IMR-90 (cell line): ENCODE data around the gene RBM46. TPM values are rescaled to one million over a fixed set of nuclear protein-coding genes. Genes with fewer than 3 reads are reported as not detected.

Experiments
- ATAC-seq: fragments of 200-7000 bp; cut with Tn5 transposase; 2 replicates; pipeline ENCODE4 v1.9.1; 2020; ENCODE audit warnings: low read depth, mild to moderate bottlenecking, moderate library complexity
- Bru-seq: library from RNA; stranded (reverse); fragments of 400-500 nt; gene quantifications from one replicate; lab custom pipeline; 2021; lab: Mats Ljungman, UMichigan
- BruChase-seq, 2 experiments: library from RNA; stranded (reverse); fragments of 400-500 nt; gene quantifications; one replicate each; lab custom pipeline; 2021; lab: Mats Ljungman, UMichigan
- BruUV-seq: library from RNA; stranded (reverse); fragments of 400-500 nt; replicated peaks from 2 replicates; lab custom pipeline; 2021; lab: Mats Ljungman, UMichigan
- CTCF ChIA-PET: fragments of 300-600 bp; formaldehyde crosslinking; extraction: SDS; loops from one replicate; lab custom pipeline; 2021; ENCODE audit warnings: antibody characterized with exemption; lab: Yijun Ruan, JAX
- POLR2A ChIA-PET: fragments of 300-600 bp; sonication (Branson Sonifier 250); formaldehyde crosslinking; loops from one replicate; lab custom pipeline; 2022; ENCODE audit warnings: antibody characterized with exemption; ENCODE audit not compliant: unreplicated experiment; lab: Charles Lee
- DNase-seq: peaks from one replicate; pipeline ENCODE4 v3.0.0; 2013
- H2AFZ ChIP-seq: replicated peaks from 2 replicates; pipeline ENCODE3; 2013; ENCODE audit warnings: low read length, mild to moderate bottlenecking; ENCODE audit not compliant: poor library complexity
- H2AK5ac ChIP-seq: 2 replicates; pipeline ENCODE4 v1.6.1; 2013; ENCODE audit warnings: low read depth, low read length, inconsistent platforms
- H2AK9ac ChIP-seq: replicated peaks from 2 replicates; pipeline ENCODE3; 2013; ENCODE audit warnings: mild to moderate bottlenecking, low read depth, low read length, moderate library complexity; ENCODE audit not compliant: poor library complexity
- H2BK120ac ChIP-seq: 2 replicates; pipeline ENCODE4 v1.6.1; 2013; ENCODE audit warnings: low read depth, low read length, inconsistent platforms
- H2BK15ac ChIP-seq: 3 replicates; pipeline ENCODE4 v1.6.1; 2013; ENCODE audit warnings: low read depth, low read length, inconsistent platforms
- H2BK20ac ChIP-seq: 2 replicates; pipeline ENCODE4 v1.6.1; 2013; ENCODE audit warnings: low read depth, mild to moderate bottlenecking, inconsistent platforms, low read length, moderate library complexity
- H2BK5ac ChIP-seq: 2 replicates; pipeline ENCODE4 v1.6.1; 2013; ENCODE audit warnings: mild to moderate bottlenecking, low read depth, low read length, inconsistent platforms; ENCODE audit not compliant: poor library complexity, severe bottlenecking
- H3K14ac ChIP-seq: replicated peaks from 2 replicates; pipeline ENCODE4 v1.6.1; 2013; ENCODE audit warnings: low read depth, low read length, inconsistent platforms
- H3K18ac ChIP-seq: 2 replicates; pipeline ENCODE4 v1.6.1; 2013; ENCODE audit warnings: low read depth, low read length, control low read depth
- H3K23ac ChIP-seq: 2 replicates; pipeline ENCODE4 v1.6.1; 2013; ENCODE audit warnings: low read depth, low read length, inconsistent platforms
- H3K27ac ChIP-seq: 2 replicates; pipeline ENCODE4 v1.5.1; 2013; ENCODE audit warnings: mild to moderate bottlenecking, control low read depth, low read length; ENCODE audit not compliant: insufficient read depth
- H3K27me3 ChIP-seq: 2 replicates; pipeline ENCODE4 v1.6.1; 2013; ENCODE audit warnings: low read length; ENCODE audit not compliant: control insufficient read depth, insufficient read depth
- H3K36me3 ChIP-seq: 2 replicates; pipeline ENCODE4 v1.6.1; 2013; ENCODE audit warnings: low read length, mixed read lengths; ENCODE audit not compliant: control insufficient read depth, insufficient read depth
- H3K4ac ChIP-seq: 2 replicates; pipeline ENCODE4 v1.6.1; 2013; ENCODE audit warnings: low read depth, low read length, inconsistent platforms
- H3K4me1 ChIP-seq: 2 replicates; pipeline ENCODE4 v1.6.1; 2013; ENCODE audit warnings: low read length, mixed read lengths; ENCODE audit not compliant: control insufficient read depth, insufficient read depth
- H3K4me2 ChIP-seq: 2 replicates; pipeline ENCODE4 v1.6.1; 2013; ENCODE audit warnings: low read depth, mild to moderate bottlenecking, control low read depth, low read length, moderate library complexity
- H3K4me3 ChIP-seq: 2 replicates; pipeline ENCODE4 v1.5.1; 2013; ENCODE audit warnings: low read depth, mild to moderate bottlenecking, control low read depth, low read length, moderate library complexity; ENCODE audit not compliant: insufficient read depth
- H3K56ac ChIP-seq: 2 replicates; pipeline ENCODE4 v1.6.1; 2013; ENCODE audit warnings: low read length, inconsistent platforms; ENCODE audit not compliant: insufficient read depth; ENCODE audit errors: extremely low read depth
- H3K79me1 ChIP-seq, 2 experiments: 2 replicates each; pipeline ENCODE4 v1.6.1; 2013; ENCODE audit warnings: low read length in 2 of 2, inconsistent platforms in 1 of 2, low read depth in 1 of 2
- H3K9ac ChIP-seq: 2 replicates; pipeline ENCODE4 v1.6.1; 2013; ENCODE audit warnings: low read depth, low read length, control low read depth
- H3K9me1 ChIP-seq: 2 replicates; pipeline ENCODE4 v1.6.1; 2013; ENCODE audit warnings: low read length, inconsistent platforms; ENCODE audit not compliant: insufficient read depth
- H3K9me3 ChIP-seq: 2 replicates; pipeline ENCODE4 v1.6.1; 2013; ENCODE audit warnings: low read length; ENCODE audit not compliant: control insufficient read depth, insufficient read depth
- H4K20me1 ChIP-seq: 2 replicates; pipeline ENCODE4 v1.6.1; 2013; ENCODE audit warnings: low read length, inconsistent platforms; ENCODE audit not compliant: insufficient read depth
- H4K5ac ChIP-seq: 2 replicates; pipeline ENCODE4 v1.6.1; 2013; ENCODE audit warnings: mild to moderate bottlenecking, low read depth, low read length, control low read depth
- H4K8ac ChIP-seq, 2 experiments: 2 replicates each; pipeline ENCODE4 v1.6.1; 2013; ENCODE audit warnings: low read depth in 2 of 2, low read length in 2 of 2, control low read depth in 1 of 2, inconsistent platforms in 1 of 2
- H4K91ac ChIP-seq: 2 replicates; pipeline ENCODE4 v1.6.1; 2013; ENCODE audit warnings: low read depth, low read length, inconsistent platforms; ENCODE audit not compliant: insufficient read depth
- RFX5 ChIP-seq: IDR thresholded peaks from 2 replicates; pipeline ENCODE4 v1.8.0; 2012; ENCODE audit warnings: low read depth, mild to moderate bottlenecking, low read length, moderate library complexity
- WGBS, 2 experiments: methylation state at CpG; one replicate each; pipeline versions ENCODE4 v1.1.5 to v1.1.7; 2013; ENCODE audit warnings: missing lambda C conversion rate in 2 of 2; ENCODE audit not compliant: insufficient read length in 1 of 2; ENCODE audit errors: extremely low coverage in 2 of 2; 5-methylcytosine and 5-hydroxymethylcytosine counted together
- dilution Hi-C: fragments of 300-500 bp; cut with HindIII; formaldehyde crosslinking; loops from one replicate; pipeline ENCODE4 v1.14.3; 2018; ENCODE audit warnings: low sequenced_read_pairs; ENCODE audit not compliant: unreplicated experiment
- in situ Hi-C: fragments of 300-500 bp; cut with MboI; formaldehyde crosslinking; loops from 3 replicates; pipeline ENCODE4 v1.14.3; 2019; ENCODE audit warnings: low sequenced_read_pairs, inconsistent platforms, mixed read lengths
- intact Hi-C: fragments of 100-400 bp; cut with micrococcal nuclease; formaldehyde crosslinking; loops from 2 replicates; pipeline ENCODE4 v1.10.0; 2022
- long read RNA-seq: library from polyadenylated mRNA; unstranded; transcript quantifications from one replicate; pipeline ENCODE4 v2.0.0, GENCODE V29; 2021; ENCODE audit not compliant: unreplicated experiment
- polyA plus RNA-seq, 3 experiments: library from polyadenylated mRNA; depleted of rRNA; stranded (reverse); fragments of >200 nt; gene quantifications; 2 replicates each; pipeline ENCODE4 v1.2.3, GENCODE V29; 2012; ENCODE audit warnings: low replicate concordance in 1 of 3
- total RNA-seq: library from RNA; depleted of rRNA; stranded (reverse); fragments of >200 nt; gene quantifications from 2 replicates; pipeline ENCODE4 v1.2.3, GENCODE V29; 2012; rRNA removed

The RBM46 gene, protein sequence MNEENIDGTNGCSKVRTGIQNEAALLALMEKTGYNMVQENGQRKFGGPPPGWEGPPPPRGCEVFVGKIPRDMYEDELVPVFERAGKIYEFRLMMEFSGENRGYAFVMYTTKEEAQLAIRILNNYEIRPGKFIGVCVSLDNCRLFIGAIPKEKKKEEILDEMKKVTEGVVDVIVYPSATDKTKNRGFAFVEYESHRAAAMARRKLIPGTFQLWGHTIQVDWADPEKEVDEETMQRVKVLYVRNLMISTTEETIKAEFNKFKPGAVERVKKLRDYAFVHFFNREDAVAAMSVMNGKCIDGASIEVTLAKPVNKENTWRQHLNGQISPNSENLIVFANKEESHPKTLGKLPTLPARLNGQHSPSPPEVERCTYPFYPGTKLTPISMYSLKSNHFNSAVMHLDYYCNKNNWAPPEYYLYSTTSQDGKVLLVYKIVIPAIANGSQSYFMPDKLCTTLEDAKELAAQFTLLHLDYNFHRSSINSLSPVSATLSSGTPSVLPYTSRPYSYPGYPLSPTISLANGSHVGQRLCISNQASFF
- total RNA-seq (not detected in 2 replicates), polyA plus RNA-seq (2012; rRNA removed) (not detected in 2 replicates), Bru-seq, nascent RNA (not detected), BruChase-seq, experiment 1, labeled RNA remaining after a 6-hour chase (not detected), BruChase-seq, experiment 2, labeled RNA remaining after a 2-hour chase (not detected)
- polyA plus RNA-seq (2012; cell fraction: cytosol; rRNA removed) = not detected in 2 replicates
- polyA plus RNA-seq (2012; cell fraction: nucleus; rRNA removed; ENCODE audit: low replicate concordance) = not detected in 2 replicates
- long read RNA-seq = 0 reads

DNA sequence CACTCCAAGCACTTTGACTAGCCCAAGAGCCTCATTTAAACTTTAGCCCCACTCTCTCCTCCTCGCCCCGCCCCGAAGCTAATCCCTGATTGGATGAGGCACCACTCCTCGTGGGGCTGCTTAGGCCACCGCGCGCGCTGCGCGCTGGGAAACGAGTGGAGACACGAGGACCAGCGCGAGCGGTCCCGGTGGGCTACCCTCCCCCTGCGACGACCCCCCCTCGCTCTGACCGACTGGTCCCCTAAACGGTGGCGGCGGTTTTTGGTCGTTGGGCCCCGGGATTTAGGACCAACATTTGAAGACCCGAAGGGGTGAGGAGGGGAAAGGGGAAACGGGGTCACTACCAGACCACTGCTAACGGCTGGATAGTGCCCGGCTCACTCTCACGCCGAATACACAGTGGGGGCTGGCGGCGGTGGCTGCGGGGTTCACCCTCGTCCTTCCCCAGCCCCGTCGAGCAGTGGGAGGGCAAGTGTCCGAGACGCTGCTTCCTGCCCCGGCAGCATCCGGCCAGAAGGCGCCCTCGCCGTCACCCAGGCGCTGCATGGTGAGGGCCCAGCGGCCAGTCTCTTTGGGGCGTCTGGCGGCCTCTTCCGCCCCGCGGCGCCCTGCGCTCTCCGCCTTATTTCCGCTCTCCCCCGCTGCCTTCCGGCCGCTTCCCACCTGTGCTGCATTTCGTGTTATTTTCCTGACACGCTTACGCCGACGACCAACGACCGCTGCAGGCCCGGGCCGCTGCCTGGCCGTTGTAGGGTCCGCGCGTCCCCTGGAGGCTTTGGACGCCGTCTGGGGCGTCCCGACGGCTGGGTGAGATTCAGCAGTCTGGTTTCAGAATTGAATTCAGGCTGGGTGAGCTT lies at the start of gene RBM46:
Gene RBM46, plus strand, starts transcription at position 147 of the 857 bp plus-strand sequence. CDS start 15,481 bp downstream, outside the sequence.
- intact Hi-C loops (no loop called here), dilution Hi-C loops (no loop called here), in situ Hi-C loops (no loop called here)
- H2BK20ac ChIP-seq = no peak within 1 kb of the TSS
- H3K9me3 ChIP-seq = no peaks in the 10 kb centered on the region
- TF ChIP-seq RFX5 = no peak
- H3K36me3 ChIP-seq = no peaks in the 10 kb centered on the region
- no peaks in the 10 kb centered on the region for H4K20me1 ChIP-seq
- H3K4me1 ChIP-seq = no peaks in the 10 kb centered on the region
- no peak within 1 kb of the TSS for H2BK120ac ChIP-seq
- no TSS peak for BruUV-seq
- no peak within 1 kb of the TSS for H3K4ac ChIP-seq
- no peak within 1 kb of the TSS for H3K56ac ChIP-seq
- H2AK5ac ChIP-seq = no peak within 1 kb of the TSS
- no peak within 1 kb of the TSS for H3K4me2 ChIP-seq
- H3K79me1 ChIP-seq = no peaks in the 10 kb centered on the region
- H3K9me1 ChIP-seq = no peaks in the 10 kb centered on the region
- H4K91ac ChIP-seq = no peak within 1 kb of the TSS
- H3K27ac ChIP-seq = no peak within 1 kb of the TSS
- H2BK15ac ChIP-seq = no peak within 1 kb of the TSS
- no peaks in the 10 kb centered on the region for H3K27me3 ChIP-seq
- ATAC-seq (no peak), DNase-seq (no peak)
- H3K18ac ChIP-seq = no peak within 1 kb of the TSS
- H4K8ac ChIP-seq = no peak within 1 kb of the TSS
- ChIA-PET CTCF (no interaction called here), POLR2A (no interaction called here)
- no peak within 1 kb of the TSS for H2AFZ ChIP-seq
- no peak within 1 kb of the TSS for H3K4me3 ChIP-seq
- no peak within 1 kb of the TSS for H3K9ac ChIP-seq
- no peak within 1 kb of the TSS for H4K5ac ChIP-seq
- no peak within 1 kb of the TSS for H3K23ac ChIP-seq
- H2AK9ac ChIP-seq = no peak within 1 kb of the TSS
- no peak within 1 kb of the TSS for H3K14ac ChIP-seq
- no peak within 1 kb of the TSS for H2BK5ac ChIP-seq
- 78% methylated on average over 39 of the region's 76 CpGs; no CpG with 5 or more reads in 1 of the 2 experiments for WGBS, 2 experiments
